Stimulated activated naive CD8-positive, alpha-beta T cell treated with anti-CD3 and anti-CD28 coated beads, Interleukin-15, amount 100 ng/mL, for 72 hours (primary cell): ENCODE results near the gene PRICKLE1.

ENCODE experiments used
- ATAC-seq: fragments of 150-1000 bp; cut with Tn5 transposase; 2 replicates; pipeline ENCODE4 v1.10.0; 2021; ENCODE audit warnings: mild to moderate bottlenecking, moderate library complexity
- DNase-seq, 2 donors: peaks; one replicate each; pipeline ENCODE4 v3.0.0; 2021 to 2022
- H3K27ac Mint-ChIP-seq, 2 donors: one replicate each; pipeline ENCODE4 v1.8.0; 2022; ENCODE audit warnings: mild to moderate bottlenecking in 2 of 2, mixed read lengths in 2 of 2, moderate library complexity in 2 of 2
- H3K27me3 Mint-ChIP-seq: one replicate; pipeline ENCODE4 v1.8.0; 2022; ENCODE audit warnings: mixed read lengths
- H3K4me1 Mint-ChIP-seq: one replicate; pipeline ENCODE4 v1.8.0; 2022; ENCODE audit warnings: mild to moderate bottlenecking, mixed read lengths
- H3K4me3 Mint-ChIP-seq, 2 donors: one replicate each; pipeline ENCODE4 v1.8.0; 2022; ENCODE audit warnings: mild to moderate bottlenecking in 2 of 2, mixed read lengths in 2 of 2, moderate library complexity in 1 of 2
- H3K9me3 Mint-ChIP-seq, 2 donors: one replicate each; pipeline ENCODE4 v1.8.0; 2022; ENCODE audit warnings: mixed read lengths in 2 of 2

The PRICKLE1 gene

DNA sequence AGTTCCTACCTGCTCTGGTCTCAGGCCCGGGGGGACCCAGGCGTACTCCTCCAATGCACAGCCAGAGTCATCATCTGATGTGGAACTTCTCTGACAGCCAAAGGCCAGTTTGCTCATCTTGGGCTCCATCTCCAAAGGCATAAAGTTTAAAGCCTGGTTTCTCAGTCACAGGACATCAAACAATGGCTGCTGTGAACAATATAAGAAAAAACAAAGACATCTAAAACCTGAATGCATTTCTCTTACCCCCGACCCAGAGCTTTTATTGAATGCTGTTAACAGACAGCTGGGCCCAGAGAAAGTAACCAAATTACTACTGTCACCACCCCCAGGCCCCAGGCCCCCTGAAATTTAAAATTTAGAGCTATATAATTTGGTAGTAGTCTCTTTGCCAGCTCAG lies 117.2 kb downstream of the PRICKLE1 start:
- ATAC-seq (no peak), DNase-seq (no peak)
- peaks cover 20% of the 10 kb centered on the region for H3K4me1 Mint-ChIP-seq
- H3K27ac Mint-ChIP-seq: no peak overlapping the region
- H3K9me3 Mint-ChIP-seq: no peaks in the 10 kb centered on the region
- peaks cover 56% of the 10 kb centered on the region for H3K27me3 Mint-ChIP-seq
- H3K4me3 Mint-ChIP-seq: no peak overlapping the region

- Mint-ChIP-seq H3K9me3 (no peaks in the 10 kb centered on the region), H3K27me3 (peaks cover 56% of the 10 kb centered on the region), H3K4me3 (peak overlapping the region; percentile 78 to 82), H3K27ac (peak overlapping the region in 1 of 2 donors; percentile 36), H3K4me1 (peaks cover 20% of the 10 kb centered on the region)
- peak; percentile 7 to 13 for DNase-seq
- peak; percentile 86 for ATAC-seq
Observed at GRCh38 chr12:42469355-42470175, 120.0 kb downstream of the PRICKLE1 start.

DNA sequence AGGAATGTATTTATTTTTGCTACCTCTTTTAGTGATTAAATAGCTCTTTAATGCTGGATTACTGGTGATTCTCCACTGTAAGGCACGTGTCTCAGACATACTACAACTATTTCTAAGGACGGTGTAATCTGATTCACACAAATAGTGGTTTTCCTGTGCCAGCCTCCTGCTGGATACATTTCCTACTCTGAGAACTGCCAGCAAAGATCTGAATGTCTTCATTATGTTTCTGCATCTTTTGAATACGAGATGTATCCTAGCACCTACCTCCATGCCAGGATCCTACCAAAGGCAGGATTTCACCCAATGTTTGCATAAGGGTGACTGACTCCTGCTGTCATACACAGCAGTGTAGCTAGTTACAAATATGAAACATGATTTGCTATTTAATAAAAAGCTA lies 120.6 kb downstream of the PRICKLE1 start:
- no peak overlapping the region for H3K27ac Mint-ChIP-seq
- no peaks in the 10 kb centered on the region for H3K9me3 Mint-ChIP-seq
- H3K4me3 Mint-ChIP-seq: peak overlapping the region; percentile 78 to 82
- DNase-seq (no peak), ATAC-seq (peak; percentile 11)
- peaks cover 57% of the 10 kb centered on the region for H3K27me3 Mint-ChIP-seq
- H3K4me1 Mint-ChIP-seq: peaks cover 20% of the 10 kb centered on the region

DNA sequence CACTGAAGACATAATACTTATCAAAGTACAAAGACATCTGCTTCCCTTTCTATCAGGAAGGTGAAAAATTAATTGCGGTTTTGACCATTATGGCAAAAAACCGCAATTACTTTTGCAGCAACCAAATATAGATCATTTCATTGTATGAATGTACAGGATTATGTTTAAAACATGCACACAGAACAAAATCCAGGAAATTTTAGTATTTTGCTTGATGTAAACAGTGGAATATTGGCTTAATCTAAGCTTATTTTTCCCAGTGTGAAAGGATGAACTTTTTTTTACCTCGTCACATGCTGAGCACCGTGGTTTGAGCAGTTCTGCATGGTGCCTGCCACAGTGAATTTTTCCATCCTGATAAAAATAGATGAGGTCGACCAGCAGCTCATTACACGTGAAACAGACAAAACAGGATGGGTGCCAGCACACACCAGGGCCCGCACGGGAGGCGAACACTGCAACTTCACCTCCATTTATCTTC lies 121.2 kb downstream of the PRICKLE1 start:
- H3K27me3 Mint-ChIP-seq: peaks cover 57% of the 10 kb centered on the region
- no peak overlapping the region for H3K27ac Mint-ChIP-seq
- H3K9me3 Mint-ChIP-seq: no peaks in the 10 kb centered on the region
- DNase-seq: no peak
- peak overlapping the region in 1 of 2 donors; percentile 18 for H3K4me3 Mint-ChIP-seq
- ATAC-seq: no peak
- H3K4me1 Mint-ChIP-seq: peaks cover 20% of the 10 kb centered on the region

GRCh38 chr12:42463671-42464070 lies 125.9 kb downstream of the PRICKLE1 start:
- peaks cover 27% of the 10 kb centered on the region for H3K27me3 Mint-ChIP-seq
- H3K4me3 Mint-ChIP-seq: no peak overlapping the region
- ATAC-seq (no peak), DNase-seq (no peak)
- H3K9me3 Mint-ChIP-seq: no peaks in the 10 kb centered on the region
- no peak overlapping the region for H3K27ac Mint-ChIP-seq
- peaks cover 5% of the 10 kb centered on the region for H3K4me1 Mint-ChIP-seq

GRCh38 chr12:42462486-42462885 lies 127.1 kb downstream of the PRICKLE1 start:
- DNase-seq (no peak), ATAC-seq (no peak)
- no peak overlapping the region for H3K27ac Mint-ChIP-seq
- H3K9me3 Mint-ChIP-seq: no peaks in the 10 kb centered on the region
- H3K4me1 Mint-ChIP-seq: no peaks in the 10 kb centered on the region
- H3K27me3 Mint-ChIP-seq: peaks cover 21% of the 10 kb centered on the region
- H3K4me3 Mint-ChIP-seq: no peak overlapping the region

- Mint-ChIP-seq H3K4me3 (no peak overlapping the region), H3K27me3 (peaks cover 13% of the 10 kb centered on the region), H3K27ac (no peak overlapping the region), H3K4me1 (no peaks in the 10 kb centered on the region), H3K9me3 (no peaks in the 10 kb centered on the region)
- ATAC-seq (no peak), DNase-seq (no peak)
Observed at GRCh38 chr12:42459336-42459847, 130.2 kb downstream of the PRICKLE1 start.

GRCh38 chr12:42458575-42458974 lies 131.0 kb downstream of the PRICKLE1 start:
- Mint-ChIP-seq H3K27ac (no peak overlapping the region), H3K9me3 (no peaks in the 10 kb centered on the region)
- DNase-seq: no peak

DNA sequence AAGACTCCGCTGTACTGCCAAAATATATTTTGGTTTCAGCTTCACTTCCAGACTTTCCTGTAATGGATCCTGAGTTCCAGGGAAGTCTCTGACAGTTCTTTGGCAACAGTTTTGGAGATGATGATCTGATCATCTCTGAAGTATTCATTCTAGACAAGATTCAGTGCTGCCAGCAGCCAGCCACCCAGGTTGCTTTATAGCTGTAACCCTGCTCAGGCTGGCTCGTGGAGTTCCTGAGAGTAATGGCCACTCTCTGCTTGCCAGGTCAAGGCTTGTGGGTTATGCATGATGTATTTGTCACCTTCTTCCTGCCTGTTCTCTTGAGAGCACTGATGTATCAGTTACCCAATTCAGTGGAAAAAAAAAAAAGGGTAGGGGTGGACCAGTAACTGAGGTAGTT lies 139.3 kb downstream of the PRICKLE1 start:
- no peak overlapping the region for H3K27ac Mint-ChIP-seq

More at GRCh38 chr12:42458575-42458974, 131.0 kb downstream of the PRICKLE1 start:
- no peaks in the 10 kb centered on the region for H3K4me1 Mint-ChIP-seq
- peaks cover 13% of the 10 kb centered on the region for H3K27me3 Mint-ChIP-seq
- no peak for ATAC-seq
- H3K4me3 Mint-ChIP-seq: no peak overlapping the region

DNA sequence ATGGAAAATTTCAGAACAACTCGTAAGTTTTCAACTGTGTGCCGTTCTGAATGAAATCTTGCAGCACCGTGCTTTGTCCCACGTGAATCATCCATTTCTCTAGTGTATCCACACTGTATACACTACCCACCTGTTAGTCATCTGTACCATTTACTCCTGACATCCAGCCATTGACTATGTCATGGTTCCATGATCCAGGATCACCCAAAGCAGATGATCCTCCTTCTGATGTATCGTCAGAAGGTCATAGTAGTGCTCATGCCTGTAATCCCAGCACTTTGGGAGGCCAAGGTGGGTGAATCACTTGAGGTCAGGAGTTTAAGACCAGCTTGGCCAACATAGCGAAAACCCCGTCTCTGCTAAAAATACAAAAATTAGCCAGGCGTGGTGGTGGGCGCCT lies 140.7 kb downstream of the PRICKLE1 start:
- Mint-ChIP-seq H3K27ac (no peak overlapping the region), H3K4me1 (no peaks in the 10 kb centered on the region), H3K4me3 (no peak overlapping the region), H3K27me3 (no peaks in the 10 kb centered on the region), H3K9me3 (no peaks in the 10 kb centered on the region)
- no peak for ATAC-seq
- DNase-seq: no peak

More for the DNA sequence above, 139.3 kb downstream of the PRICKLE1 start:
- no peak for ATAC-seq
- no peaks in the 10 kb centered on the region for H3K9me3 Mint-ChIP-seq
- no peaks in the 10 kb centered on the region for H3K4me1 Mint-ChIP-seq
- no peak for DNase-seq
- H3K27me3 Mint-ChIP-seq: no peaks in the 10 kb centered on the region
- H3K4me3 Mint-ChIP-seq: no peak overlapping the region

GRCh38 chr12:42447371-42447786 lies 142.2 kb downstream of the PRICKLE1 start:
- no peak for ATAC-seq
- no peak for DNase-seq
- no peak overlapping the region for H3K4me3 Mint-ChIP-seq
- H3K9me3 Mint-ChIP-seq: no peaks in the 10 kb centered on the region
- no peaks in the 10 kb centered on the region for H3K27me3 Mint-ChIP-seq
- no peak overlapping the region for H3K27ac Mint-ChIP-seq
- H3K4me1 Mint-ChIP-seq: no peaks in the 10 kb centered on the region

GRCh38 chr12:42446761-42447160 lies 142.8 kb downstream of the PRICKLE1 start:
- Mint-ChIP-seq H3K9me3 (peaks cover 0 to 5% of the 10 kb centered on the region in 2 donors), H3K27ac (no peak overlapping the region)

DNA sequence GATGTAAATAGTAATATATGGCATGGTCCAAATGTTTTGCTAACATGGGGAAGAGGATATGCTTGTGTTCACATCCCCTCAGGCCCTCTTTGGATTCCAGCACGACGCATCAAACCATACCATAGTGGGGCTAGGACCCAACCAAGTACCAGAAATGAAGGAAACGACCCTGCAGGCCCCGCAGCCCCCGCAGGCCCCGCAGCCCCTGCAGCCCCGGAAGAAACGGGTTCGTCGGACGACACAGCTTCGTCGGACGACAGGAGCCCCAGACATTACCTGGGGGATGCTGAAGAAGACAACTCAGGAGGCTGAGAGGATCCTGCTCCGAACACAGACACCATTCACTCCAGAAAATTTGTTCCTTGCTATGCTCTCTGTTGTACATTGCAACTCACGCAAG lies 143.7 kb downstream of the PRICKLE1 start:
- DNase-seq (no peak), ATAC-seq (no peak)
- Mint-ChIP-seq H3K27ac (no peak overlapping the region), H3K4me3 (no peak overlapping the region), H3K27me3 (no peaks in the 10 kb centered on the region), H3K9me3 (peaks cover 0 to 5% of the 10 kb centered on the region in 2 donors), H3K4me1 (no peaks in the 10 kb centered on the region)

More at GRCh38 chr12:42446761-42447160, 142.8 kb downstream of the PRICKLE1 start:
- no peaks in the 10 kb centered on the region for H3K27me3 Mint-ChIP-seq
- DNase-seq (no peak), ATAC-seq (no peak)
- no peak overlapping the region for H3K4me3 Mint-ChIP-seq
- no peaks in the 10 kb centered on the region for H3K4me1 Mint-ChIP-seq

GRCh38 chr12:42444192-42444943 lies 145.2 kb downstream of the PRICKLE1 start:
- DNase-seq (no peak), ATAC-seq (no peak)
- Mint-ChIP-seq H3K4me1 (no peaks in the 10 kb centered on the region), H3K27me3 (no peaks in the 10 kb centered on the region), H3K9me3 (peaks cover 0 to 5% of the 10 kb centered on the region in 2 donors), H3K27ac (no peak overlapping the region), H3K4me3 (no peak overlapping the region)

GRCh38 chr12:42442888-42443287 lies 146.7 kb downstream of the PRICKLE1 start:
- peaks cover 0 to 5% of the 10 kb centered on the region in 2 donors for H3K9me3 Mint-ChIP-seq
- H3K4me1 Mint-ChIP-seq: no peaks in the 10 kb centered on the region
- DNase-seq (no peak), ATAC-seq (no peak)
- no peaks in the 10 kb centered on the region for H3K27me3 Mint-ChIP-seq
- H3K4me3 Mint-ChIP-seq: no peak overlapping the region
- no peak overlapping the region for H3K27ac Mint-ChIP-seq

DNA sequence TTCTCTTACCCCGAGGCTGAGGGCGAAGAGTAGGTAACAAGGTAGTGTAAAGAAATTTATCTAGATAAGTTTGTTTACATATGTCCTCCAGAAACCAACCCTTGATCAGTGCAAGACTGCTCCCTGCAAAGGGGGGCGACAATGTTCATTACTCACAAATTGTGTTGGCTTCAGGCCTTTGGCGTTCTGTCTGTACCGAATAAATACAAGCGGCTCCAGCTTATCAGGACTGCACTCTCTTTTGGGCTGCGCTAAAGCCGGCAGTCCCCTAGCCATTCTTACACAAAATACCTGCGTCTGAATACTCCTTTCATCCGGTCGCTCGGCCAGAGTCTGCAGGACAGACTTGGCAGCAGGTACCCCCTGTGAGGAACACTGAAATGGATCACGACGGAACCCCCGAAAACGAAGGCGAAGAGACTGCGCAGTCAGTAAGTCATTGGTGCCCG lies 147.2 kb downstream of the PRICKLE1 start:
- Mint-ChIP-seq H3K4me3 (no peak overlapping the region), H3K27ac (no peak overlapping the region), H3K4me1 (no peaks in the 10 kb centered on the region), H3K27me3 (no peaks in the 10 kb centered on the region), H3K9me3 (peaks cover 0 to 5% of the 10 kb centered on the region in 2 donors)
- no peak for ATAC-seq
- DNase-seq: no peak
